ENCODE results near the gene SH2D5. TPM values are rescaled to one million over a fixed set of nuclear protein-coding genes. Genes with fewer than 3 reads are reported as not detected.

The SH2D5 gene
- total and polyA plus RNA-seq, 2 experiments from 2014 or later = 0.98 to 1.1 TPM

- no peak for TF ChIP-seq CTCF (IDR thresholded peaks at IDR 0.05; ENCODE audit: low read depth, low read length)
- H3K4me1 ChIP-seq (ENCODE audit: low read depth) = no peaks in the 10 kb centered on the region
Measured at GRCh38 chr1:20686883-20687725, 45.4 kb downstream of the SH2D5 start.

GRCh38 chr1:20685741-20686140, 46.8 kb downstream of the SH2D5 start:
- no peaks in the 10 kb centered on the region for H3K9me3 ChIP-seq (ENCODE audit: low read depth)
- no peak for DNase-seq (ENCODE audit: low read depth in 1 of 2, low spot score in 1 of 2)
- no peak overlapping the region for H3K27ac ChIP-seq
- H3K27me3 ChIP-seq = no peaks in the 10 kb centered on the region
- no peaks in the 10 kb centered on the region for H3K4me1 ChIP-seq (ENCODE audit: low read depth)
- H3K4me3 ChIP-seq = no peak overlapping the region
- TF ChIP-seq CTCF (IDR thresholded peaks at IDR 0.05; ENCODE audit: low read depth, low read length) = no peak
- H3K36me3 ChIP-seq = no peaks in the 10 kb centered on the region

More at GRCh38 chr1:20686883-20687725, 45.4 kb downstream of the SH2D5 start:
- no peak for DNase-seq (ENCODE audit: low read depth in 1 of 2, low spot score in 1 of 2)
- no peak overlapping the region for H3K27ac ChIP-seq
- H3K27me3 ChIP-seq = no peaks in the 10 kb centered on the region
- H3K4me3 ChIP-seq = no peak overlapping the region
- no peaks in the 10 kb centered on the region for H3K36me3 ChIP-seq
- no peaks in the 10 kb centered on the region for H3K9me3 ChIP-seq (ENCODE audit: low read depth)

GRCh38 chr1:20685099-20685662, 47.3 kb downstream of the SH2D5 start:
- no peak for DNase-seq (ENCODE audit: low read depth in 1 of 2, low spot score in 1 of 2)
- no peak for TF ChIP-seq CTCF (IDR thresholded peaks at IDR 0.05; ENCODE audit: low read depth, low read length)
- Histone ChIP-seq H3K36me3 (no peaks in the 10 kb centered on the region), H3K27me3 (no peaks in the 10 kb centered on the region), H3K4me3 (no peak overlapping the region), H3K9me3 (ENCODE audit: low read depth) (no peaks in the 10 kb centered on the region), H3K4me1 (ENCODE audit: low read depth) (no peaks in the 10 kb centered on the region), H3K27ac (no peak overlapping the region)

GRCh38 chr1:20684651-20685050, 47.9 kb downstream of the SH2D5 start:
- Histone ChIP-seq H3K27ac (no peak overlapping the region), H3K9me3 (ENCODE audit: low read depth) (no peaks in the 10 kb centered on the region), H3K27me3 (no peaks in the 10 kb centered on the region), H3K4me3 (no peak overlapping the region), H3K36me3 (no peaks in the 10 kb centered on the region), H3K4me1 (ENCODE audit: low read depth) (no peaks in the 10 kb centered on the region)
- TF ChIP-seq CTCF (IDR thresholded peaks at IDR 0.05; ENCODE audit: low read depth, low read length) = no peak
- no peak for DNase-seq (ENCODE audit: low read depth in 1 of 2, low spot score in 1 of 2)

GRCh38 chr1:20684050-20684620, 48.4 kb downstream of the SH2D5 start:
- H3K4me3 ChIP-seq = no peak overlapping the region

More at GRCh38 chr1:20684050-20684620, 48.4 kb downstream of the SH2D5 start:
- Histone ChIP-seq H3K36me3 (no peaks in the 10 kb centered on the region), H3K4me1 (ENCODE audit: low read depth) (no peaks in the 10 kb centered on the region), H3K27me3 (no peaks in the 10 kb centered on the region), H3K27ac (no peak overlapping the region), H3K9me3 (ENCODE audit: low read depth) (no peaks in the 10 kb centered on the region)
- TF ChIP-seq CTCF (IDR thresholded peaks at IDR 0.05; ENCODE audit: low read depth, low read length) = no peak
- DNase-seq (ENCODE audit: low read depth in 1 of 2, low spot score in 1 of 2) = no peak

All from cardiac muscle cell (in vitro differentiated cells and primary cell).